Hepatocyte (in vitro differentiated cells): ENCODE data around the gene ADAMTS2. TPM values are rescaled to one million over a fixed set of nuclear protein-coding genes. Genes with fewer than 3 reads are reported as not detected.

Source experiments
- DNase-seq: peaks from one replicate; pipeline ENCODE4 v3.0.0-alpha.2; 2016; ENCODE audit warnings: low spot score
- H2AFZ ChIP-seq: fragments of 200-600 bp; sonication (generic); 2 replicates; pipeline ENCODE4 v1.6.0; 2016; ENCODE audit warnings: antibody characterized with exemption, mild to moderate bottlenecking
- H3K27ac ChIP-seq: fragments of 200-600 bp; sonication (generic); 2 replicates; pipeline ENCODE4 v1.5.1; 2016; ENCODE audit warnings: mild to moderate bottlenecking
- H3K27me3 ChIP-seq: fragments of 200-600 bp; sonication (generic); 2 replicates; pipeline ENCODE4 v1.6.1; 2016
- H3K36me3 ChIP-seq: fragments of 200-600 bp; sonication (generic); replicated peaks from 2 replicates; pipeline ENCODE4 v1.5.1; 2016; ENCODE audit warnings: low read depth; ENCODE audit not compliant: insufficient read depth
- H3K4me1 ChIP-seq: fragments of 200-600 bp; sonication (generic); 2 replicates; pipeline ENCODE4 v1.5.1; 2016; ENCODE audit warnings: mild to moderate bottlenecking, moderate library complexity; ENCODE audit not compliant: insufficient read depth
- H3K4me2 ChIP-seq: fragments of 200-600 bp; sonication (generic); 2 replicates; pipeline ENCODE4 v1.6.0; 2016
- H3K4me3 ChIP-seq: fragments of 200-600 bp; sonication (generic); 2 replicates; pipeline ENCODE4 v1.5.1; 2016; ENCODE audit warnings: mild to moderate bottlenecking
- H3K79me2 ChIP-seq: fragments of 200-600 bp; sonication (generic); 2 replicates; pipeline ENCODE4 v1.6.0; 2017; ENCODE audit warnings: mild to moderate bottlenecking
- H3K9me2 ChIP-seq: fragments of 200-600 bp; sonication (generic); replicated peaks from 2 replicates; pipeline ENCODE4 v1.6.0; 2017; ENCODE audit warnings: mild to moderate bottlenecking; ENCODE audit not compliant: insufficient read depth
- H3K9me3 ChIP-seq: fragments of 200-600 bp; sonication (generic); 2 replicates; pipeline ENCODE4 v1.5.1; 2016; ENCODE audit warnings: low read depth, mild to moderate bottlenecking
- H4K20me1 ChIP-seq: fragments of 200-600 bp; sonication (generic); 2 replicates; pipeline ENCODE4 v1.6.0; 2016; ENCODE audit warnings: mild to moderate bottlenecking; ENCODE audit not compliant: insufficient read depth, poor library complexity, severe bottlenecking
- EZH2 ChIP-seq: fragments of 200-600 bp; sonication (generic); IDR thresholded peaks from 2 replicates; pipeline ENCODE4 v1.6.1; 2016; ENCODE audit warnings: antibody characterized with exemption, mild to moderate bottlenecking, borderline replicate concordance
- EZH2phosphoT487 ChIP-seq: fragments of 200-600 bp; sonication (generic); IDR thresholded peaks from one replicate; pipeline ENCODE4 v1.6.1; 2018; ENCODE audit warnings: antibody characterized with exemption, mild to moderate bottlenecking, low read depth, moderate library complexity; ENCODE audit not compliant: unreplicated experiment, severe bottlenecking
- WGBS: methylation state at CpG from one replicate; pipeline ENCODE4 v1.1.6; 2016; ENCODE audit warnings: low lambda C conversion rate; ENCODE audit errors: missing lambda C conversion rate; 5-methylcytosine and 5-hydroxymethylcytosine counted together
- polyA plus RNA-seq: library from polyadenylated mRNA; unstranded; fragments of >200 nt; fragmentation: Nextera tagmentation; extraction: Ambion mirVana; gene quantifications from 2 replicates; pipeline ENCODE4 v1.2.1, GENCODE V29; 2016
- total RNA-seq: library from RNA; depleted of rRNA; stranded (reverse); fragments of >200 nt; gene quantifications from 2 replicates; pipeline ENCODE4 v1.2.3, GENCODE V29; 2014
- TF ChIP-seq, protein P1 (sequence below): fragments of 200-600 bp; sonication (generic); IDR thresholded peaks from 2 replicates; pipeline ENCODE4 v1.5.1; 2016; ENCODE audit warnings: antibody characterized with exemption, mild to moderate bottlenecking; ENCODE audit not compliant: poor library complexity

Gene ADAMTS2
- total RNA-seq = 45.7 and 55.4 TPM in 2 replicates
- 68.0 and 78.8 TPM in 2 replicates for polyA plus RNA-seq

DNA sequence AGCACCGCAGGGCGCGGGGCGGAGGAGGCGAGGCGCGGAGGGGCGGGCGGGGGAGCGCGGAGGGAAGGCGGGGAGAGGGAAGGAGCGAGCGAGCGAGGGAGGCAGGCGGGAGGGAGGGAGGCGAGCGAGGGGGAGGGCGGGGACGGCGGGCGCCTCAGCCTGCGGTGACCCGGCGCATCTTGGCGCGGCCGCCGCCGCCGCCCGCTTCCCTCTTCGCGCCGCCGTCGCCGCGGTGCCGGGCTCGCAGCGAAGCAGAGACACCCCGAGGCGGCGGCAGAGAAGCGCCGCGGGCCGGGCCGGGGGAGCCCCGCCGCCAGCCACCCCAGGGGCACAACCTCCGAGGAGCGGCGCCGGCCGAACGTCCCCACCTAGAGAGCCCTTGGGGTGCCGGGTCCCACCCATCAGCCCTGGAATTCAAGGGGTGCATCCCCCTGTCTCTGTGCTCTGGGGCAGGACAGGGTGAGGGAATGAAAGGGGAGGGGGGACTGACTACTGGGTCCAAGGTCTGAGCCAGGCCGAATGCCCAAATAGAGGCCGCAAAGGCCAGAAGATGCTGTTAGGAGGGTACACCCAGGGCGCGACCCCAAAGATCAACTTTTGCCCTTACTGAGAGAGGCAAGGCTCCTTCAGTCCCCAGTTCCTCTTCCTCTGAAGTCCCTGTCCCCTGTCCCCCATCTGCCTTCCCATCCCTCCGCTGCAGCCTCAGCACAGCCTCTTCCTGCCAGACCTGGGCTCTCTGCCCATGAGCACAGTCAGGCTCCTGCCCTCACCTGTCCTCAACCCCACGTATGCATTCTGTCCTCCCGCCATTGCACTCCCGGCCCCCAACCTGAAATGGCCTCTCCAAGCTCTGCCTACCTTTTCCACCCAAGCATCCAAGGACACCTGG is at the start of gene ADAMTS2:
TSS of gene ADAMTS2 (minus strand) at position 29 of the 889 bp plus-strand sequence. CDS start 133 bp downstream, outside the sequence.
- 29% methylated on average over 12 of the region's 67 CpGs for WGBS
- peak within 1 kb of the TSS; percentile 93 for H3K4me2 ChIP-seq
- DNase-seq = peak; percentile 77
- H3K9me2 ChIP-seq = no peaks in the 10 kb centered on the region
- no peaks in the 10 kb centered on the region for H3K36me3 ChIP-seq
- no peak within 1 kb of the TSS for H2AFZ ChIP-seq
- TF ChIP-seq, protein P1, sequence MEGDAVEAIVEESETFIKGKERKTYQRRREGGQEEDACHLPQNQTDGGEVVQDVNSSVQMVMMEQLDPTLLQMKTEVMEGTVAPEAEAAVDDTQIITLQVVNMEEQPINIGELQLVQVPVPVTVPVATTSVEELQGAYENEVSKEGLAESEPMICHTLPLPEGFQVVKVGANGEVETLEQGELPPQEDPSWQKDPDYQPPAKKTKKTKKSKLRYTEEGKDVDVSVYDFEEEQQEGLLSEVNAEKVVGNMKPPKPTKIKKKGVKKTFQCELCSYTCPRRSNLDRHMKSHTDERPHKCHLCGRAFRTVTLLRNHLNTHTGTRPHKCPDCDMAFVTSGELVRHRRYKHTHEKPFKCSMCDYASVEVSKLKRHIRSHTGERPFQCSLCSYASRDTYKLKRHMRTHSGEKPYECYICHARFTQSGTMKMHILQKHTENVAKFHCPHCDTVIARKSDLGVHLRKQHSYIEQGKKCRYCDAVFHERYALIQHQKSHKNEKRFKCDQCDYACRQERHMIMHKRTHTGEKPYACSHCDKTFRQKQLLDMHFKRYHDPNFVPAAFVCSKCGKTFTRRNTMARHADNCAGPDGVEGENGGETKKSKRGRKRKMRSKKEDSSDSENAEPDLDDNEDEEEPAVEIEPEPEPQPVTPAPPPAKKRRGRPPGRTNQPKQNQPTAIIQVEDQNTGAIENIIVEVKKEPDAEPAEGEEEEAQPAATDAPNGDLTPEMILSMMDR = no peak
- TF ChIP-seq EZH2phosphoT487 (no peak), EZH2 (no peak)
- H3K4me1 ChIP-seq = peaks cover 10% of the 10 kb centered on the region
- peak within 1 kb of the TSS; percentile 33 for H3K27ac ChIP-seq
- peak within 1 kb of the TSS; percentile 67 for H3K4me3 ChIP-seq
- peaks cover 16% of the 10 kb centered on the region for H4K20me1 ChIP-seq
- peaks cover 16% of the 10 kb centered on the region for H3K79me2 ChIP-seq
- H3K27me3 ChIP-seq = peaks cover 48% of the 10 kb centered on the region
- no peaks in the 10 kb centered on the region for H3K9me3 ChIP-seq

GRCh38 chr5:179393078-179393477 is 47.8 kb upstream of the ADAMTS2 start:
- TF ChIP-seq EZH2phosphoT487 (no peak), EZH2 (no peak)
- TF ChIP-seq, protein P1 = no peak
- Histone ChIP-seq H3K4me2 (no peak overlapping the region), H3K27ac (no peak overlapping the region), H3K4me3 (no peak overlapping the region), H3K9me2 (no peaks in the 10 kb centered on the region), H4K20me1 (no peaks in the 10 kb centered on the region), H3K27me3 (no peaks in the 10 kb centered on the region), H3K9me3 (peaks cover 22% of the 10 kb centered on the region), H2AFZ (no peak overlapping the region), H3K4me1 (no peaks in the 10 kb centered on the region), H3K79me2 (no peaks in the 10 kb centered on the region), H3K36me3 (no peaks in the 10 kb centered on the region)
- WGBS = 72% methylated on average over 4 of the region's 4 CpGs
- DNase-seq = no peak

DNA sequence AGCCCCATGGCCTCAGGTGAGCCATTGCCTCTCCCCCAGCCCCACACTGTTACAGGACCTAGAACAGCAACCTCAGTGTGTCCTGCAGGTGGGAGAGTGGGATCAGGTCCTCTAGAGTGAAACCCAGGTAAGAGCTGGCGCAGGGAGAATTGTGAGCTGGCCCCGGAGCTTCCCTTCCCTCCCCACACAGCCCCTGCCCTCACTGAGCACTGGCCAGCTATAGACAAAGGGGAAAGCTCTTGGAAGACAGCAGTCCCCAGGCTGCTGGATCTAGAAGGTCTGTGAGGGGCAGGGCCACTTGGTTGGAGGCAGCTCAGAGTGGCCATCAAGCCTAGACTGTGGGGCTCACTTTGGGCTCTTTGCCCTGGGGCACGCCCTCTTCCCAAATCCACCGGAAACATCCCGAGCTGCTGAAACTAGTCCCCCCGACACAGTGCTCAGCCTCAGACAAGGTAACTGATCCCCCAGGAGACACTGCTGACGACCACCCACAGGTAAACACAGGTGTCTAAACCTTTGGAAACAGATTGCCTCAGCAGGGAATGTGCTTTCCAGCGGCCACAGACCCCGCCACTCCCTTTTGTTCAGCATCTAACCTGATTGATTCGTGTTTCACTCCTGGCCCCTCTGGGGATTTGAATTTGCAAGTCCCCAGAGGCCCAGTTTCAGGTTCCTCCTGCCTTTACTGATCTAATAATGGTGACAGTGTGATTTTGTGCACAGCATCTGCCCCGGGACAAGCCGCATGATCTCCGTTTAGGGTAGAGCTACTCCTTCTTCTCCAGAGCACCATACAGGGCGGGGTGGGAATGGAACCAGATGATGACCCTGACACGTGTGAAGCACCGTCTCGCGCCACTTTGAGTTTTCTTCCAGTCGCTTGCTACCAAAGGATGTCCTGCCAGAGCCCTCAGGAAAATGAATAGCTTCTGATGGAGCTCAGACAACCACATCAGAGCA is 42.2 kb upstream of the ADAMTS2 start:
- Histone ChIP-seq H3K9me2 (no peaks in the 10 kb centered on the region), H3K27me3 (no peaks in the 10 kb centered on the region), H3K4me2 (no peak overlapping the region), H3K9me3 (peaks cover 14% of the 10 kb centered on the region), H2AFZ (no peak overlapping the region), H3K36me3 (no peaks in the 10 kb centered on the region), H3K4me3 (no peak overlapping the region), H3K27ac (no peak overlapping the region), H4K20me1 (no peaks in the 10 kb centered on the region), H3K79me2 (no peaks in the 10 kb centered on the region), H3K4me1 (no peaks in the 10 kb centered on the region)
- no peak for TF ChIP-seq EZH2phosphoT487
- TF ChIP-seq EZH2 = no peak
- TF ChIP-seq, protein P1 = no peak
- WGBS = 89% methylated on average over 19 of the region's 19 CpGs
- DNase-seq = no peak
